Activated T-helper 1 cell treated with anti-CD3 and anti-CD28 coated beads, Interleukin-2, amount 50 U/mL, for 16 hours (primary cell): ENCODE data around the gene NECTIN4.

Experiments used
- DNase-seq, 2 donors: peaks; one replicate each; pipeline ENCODE4 v3.0.0-alpha.2; 2020; ENCODE audit warnings: low read depth in 1 of 2, low spot score in 1 of 2

Gene NECTIN4

GRCh38 chr1:161113915-161114314, 24.6 kb upstream of the NECTIN4 start:
- no peak for DNase-seq

GRCh38 chr1:161111527-161111926, 22.2 kb upstream of the NECTIN4 start:
- no peak for DNase-seq

GRCh38 chr1:161111117-161111516, 21.8 kb upstream of the NECTIN4 start:
- DNase-seq = no peak

- DNase-seq = no peak
These were observed 17.1 kb upstream of the NECTIN4 start for GRCh38 chr1:161106431-161106830.

GRCh38 chr1:161100556-161100955, 11.2 kb upstream of the NECTIN4 start:
- no peak for DNase-seq

GRCh38 chr1:161099090-161099802, 9.9 kb upstream of the NECTIN4 start:
- no peak for DNase-seq

GRCh38 chr1:161098210-161099068, 9.1 kb upstream of the NECTIN4 start, which contains the start of gene KLHDC9:
Gene KLHDC9, plus strand, starts transcription at chr1:161098361. Its CDS starts 175 bp downstream, at chr1:161098536.
- DNase-seq = peak; percentile 41 to 56

- DNase-seq = no peak
These were observed 7.2 kb upstream of the NECTIN4 start for GRCh38 chr1:161096530-161096929.

- DNase-seq = no peak
These were observed 6.7 kb upstream of the NECTIN4 start for GRCh38 chr1:161096015-161096414.

GRCh38 chr1:161095230-161095629, 5.9 kb upstream of the NECTIN4 start:
- no peak for DNase-seq

GRCh38 chr1:161094481-161094880, 5.1 kb upstream of the NECTIN4 start:
- no peak for DNase-seq

GRCh38 chr1:161092621-161093028, 3.3 kb upstream of the NECTIN4 start:
- DNase-seq = peak in 1 of 2 donors; percentile 10

- DNase-seq = no peak
These were observed 2.6 kb upstream of the NECTIN4 start for GRCh38 chr1:161091796-161092507.

GRCh38 chr1:161091093-161091492, 1.7 kb upstream of the NECTIN4 start:
- DNase-seq = no peak

GRCh38 chr1:161090617-161091016, 1.3 kb upstream of the NECTIN4 start:
- no peak for DNase-seq

GRCh38 chr1:161089938-161090337, 580 bp upstream of the NECTIN4 start:
- no peak for DNase-seq

GRCh38 chr1:161088587-161089110, 709 bp downstream of the NECTIN4 start:
- no peak for DNase-seq

- no peak for DNase-seq
These were observed 2.9 kb downstream of the NECTIN4 start for GRCh38 chr1:161086457-161086856.

GRCh38 chr1:161085165-161085564, 4.2 kb downstream of the NECTIN4 start:
- DNase-seq = no peak

- no peak for DNase-seq
These were observed 4.8 kb downstream of the NECTIN4 start for GRCh38 chr1:161084597-161084988.
